HCT116 (cell line): ENCODE results near the gene SNN. TPM values are rescaled to one million over a fixed set of nuclear protein-coding genes. Genes with fewer than 3 reads are reported as not detected.

Experiments
- ATAC-seq: fragments of 200-7000 bp; cut with Tn5 transposase; 2 replicates; pipeline ENCODE4 v1.9.1; 2020; ENCODE audit warnings: mild to moderate bottlenecking, moderate library complexity
- BruUV-seq: library from RNA; stranded (reverse); fragments of 400-500 nt; replicated peaks from 2 replicates; lab custom pipeline; 2021; lab: Mats Ljungman, UMichigan
- CTCF ChIA-PET: fragments of 300-600 bp; sonication (Branson Sonifier 250); formaldehyde crosslinking; loops from one replicate; lab custom pipeline; 2021; ENCODE audit warnings: antibody characterized with exemption; lab: Charles Lee
- POLR2A ChIA-PET: fragments of 300-600, 350-600 bp; sonication (Branson Sonifier 250); formaldehyde crosslinking; loops from one replicate; lab custom pipeline; 2021; ENCODE audit warnings: antibody characterized with exemption; lab: Charles Lee
- RAD21 ChIA-PET, 2 experiments: fragments of 300-600 bp; sonication (Branson Sonifier 250); formaldehyde crosslinking; loops; one replicate each; lab custom pipeline; 2023; ENCODE audit warnings: low total read pairs in 2 of 2; ENCODE audit not compliant: uncharacterized antibody in 2 of 2, unreplicated experiment in 2 of 2, low non-redundant PET in 1 of 2; lab: Charles Lee
- DNase-seq: peaks from one replicate; pipeline ENCODE4 v3.0.0-alpha.2; 2010; ENCODE audit warnings: low read depth, low spot score
- H2AFZ ChIP-seq: fragments of 200-600 bp; shearing (Covaris generic), sonication (generic); 2 replicates; pipeline ENCODE4 v1.6.1; 2017; ENCODE audit warnings: low read depth, mixed run types, mixed read lengths, antibody characterized with exemption, low read length; ENCODE audit not compliant: poor library complexity, severe bottlenecking
- H3K27ac ChIP-seq: 2 replicates; pipeline ENCODE4 v1.5.1; 2012; ENCODE audit warnings: low read depth, low read length
- H3K27me3 ChIP-seq: fragments of 200-600 bp; sonication (generic); 2 replicates; pipeline ENCODE4 v1.6.1; 2016; ENCODE audit warnings: mixed run types, low read length, mixed read lengths; ENCODE audit not compliant: insufficient read depth
- H3K36me3 ChIP-seq, 2 experiments: fragments of 200-500 bp in 1 of 2; fragments of 200-600 bp in 1 of 2; sonication (Bioruptor generic) in 1 of 2; sonication (generic) in 1 of 2; 2 replicates each; pipeline versions ENCODE4 v1.5.1 to v1.6.1; 2014 to 2016; ENCODE audit warnings: low read length in 2 of 2, inconsistent platforms in 1 of 2, mixed read lengths in 1 of 2, mixed run types in 1 of 2; ENCODE audit not compliant: insufficient read depth in 2 of 2, control insufficient read depth in 1 of 2
- H3K4me1 ChIP-seq, 2 experiments: fragments of 200-600 bp in 1 of 2; sonication (generic) in 1 of 2; 2 replicates each; pipeline versions ENCODE4 v1.5.1 to v1.6.1; 2012 to 2017; ENCODE audit warnings: low read length in 2 of 2, inconsistent platforms in 1 of 2, mild to moderate bottlenecking in 1 of 2, mixed read lengths in 1 of 2, mixed run types in 1 of 2, moderate library complexity in 1 of 2; ENCODE audit not compliant: insufficient read depth in 2 of 2, control insufficient read depth in 1 of 2
- H3K4me2 ChIP-seq: fragments of 200-600 bp; sonication (generic); 2 replicates; pipeline ENCODE4 v1.6.1; 2017; ENCODE audit warnings: mixed run types, low read length, mixed read lengths
- H3K4me3 ChIP-seq, 2 experiments: fragments of 200-600 bp in 1 of 2; sonication (generic) in 1 of 2; replicated peaks in 1 of 2; 2 replicates each; pipeline ENCODE4 v1.5.1; 2011 to 2016; ENCODE audit warnings: low read length in 2 of 2, control low read depth in 1 of 2, low read depth in 1 of 2, mild to moderate bottlenecking in 1 of 2, mixed read lengths in 1 of 2, mixed run types in 1 of 2
- H3K79me2 ChIP-seq: fragments of 200-600 bp; sonication (generic); 2 replicates; pipeline ENCODE4 v1.6.1; 2017; ENCODE audit warnings: mild to moderate bottlenecking, mixed run types, low read length, moderate library complexity, mixed read lengths; ENCODE audit not compliant: insufficient read depth
- H3K9ac ChIP-seq: fragments of 200-600 bp; sonication (generic); 2 replicates; pipeline ENCODE4 v1.6.1; 2016; ENCODE audit warnings: low read length, mixed read lengths
- H3K9me2 ChIP-seq: fragments of 200-600 bp; sonication (generic), shearing (Covaris generic); 2 replicates; pipeline ENCODE4 v1.6.1; 2017; ENCODE audit warnings: mixed run types, mild to moderate bottlenecking, moderate library complexity; ENCODE audit not compliant: insufficient read depth
- H3K9me3 ChIP-seq, 2 experiments: fragments of 200-500 bp in 1 of 2; fragments of 200-600 bp in 1 of 2; sonication (Bioruptor generic) in 1 of 2; sonication (generic) in 1 of 2; 2 replicates each; pipeline ENCODE4 v1.6.1; 2014 to 2017; ENCODE audit warnings: low read length in 2 of 2, mixed read lengths in 2 of 2, inconsistent platforms in 1 of 2, low read depth in 1 of 2, mild to moderate bottlenecking in 1 of 2, mixed run types in 1 of 2, moderate library complexity in 1 of 2; ENCODE audit not compliant: control insufficient read depth in 1 of 2, insufficient read depth in 1 of 2
- H4K20me1 ChIP-seq: fragments of 200-600 bp; sonication (generic), shearing (Covaris generic); 2 replicates; pipeline ENCODE4 v1.6.1; 2017; ENCODE audit warnings: mixed run types, mild to moderate bottlenecking, moderate library complexity; ENCODE audit not compliant: insufficient read depth
- CBX3 ChIP-seq: IDR thresholded peaks from 2 replicates; pipeline ENCODE4 v1.6.1; 2012; ENCODE audit warnings: low read depth
- CEBPB ChIP-seq: IDR thresholded peaks from 2 replicates; pipeline ENCODE4 v1.6.1; 2012; ENCODE audit warnings: low read depth
- CTCF ChIP-seq, 3 experiments: fragments of 200-600 bp in 1 of 3; sonication (generic) in 1 of 3; IDR thresholded peaks in 2 of 3; conservative IDR thresholded peaks in 1 of 3; 2 replicates each; pipeline ENCODE4 v1.5.1; 2012 to 2017; ENCODE audit warnings: low read depth in 2 of 3, low read length in 2 of 3, antibody characterized with exemption in 1 of 3, borderline replicate concordance in 1 of 3, control low read depth in 1 of 3, mild to moderate bottlenecking in 1 of 3, mixed read lengths in 1 of 3, mixed run types in 1 of 3, moderate library complexity in 1 of 3; ENCODE audit not compliant: insufficient read depth in 1 of 3
- EGR1 ChIP-seq: IDR thresholded peaks from 2 replicates; pipeline ENCODE4 v1.6.1; 2012; ENCODE audit warnings: low read depth
- EZH2 ChIP-seq: fragments of 200-600 bp; sonication (generic); IDR thresholded peaks from 2 replicates; pipeline ENCODE4 v1.6.1; 2017; ENCODE audit warnings: antibody characterized with exemption, mixed run types
- EZH2phosphoT487 ChIP-seq: fragments of 200-600 bp; IDR thresholded peaks from 2 replicates; pipeline ENCODE4 v1.6.1; 2018; ENCODE audit warnings: antibody characterized with exemption, borderline replicate concordance
- FOSL1 ChIP-seq: IDR thresholded peaks from 2 replicates; pipeline ENCODE4 v1.6.1; 2012; ENCODE audit warnings: low read depth
- JUND ChIP-seq: IDR thresholded peaks from 2 replicates; pipeline ENCODE4 v1.6.1; 2012
- MAX ChIP-seq: IDR thresholded peaks from 2 replicates; pipeline ENCODE4 v1.6.1; 2012
- POLR2A ChIP-seq: IDR thresholded peaks from 2 replicates; pipeline ENCODE4 v1.7.0; 2011; ENCODE audit warnings: borderline replicate concordance; ENCODE audit not compliant: insufficient read depth, insufficient read length; ENCODE audit errors: extremely low read depth
- POLR2AphosphoS5 ChIP-seq: IDR thresholded peaks from 2 replicates; pipeline ENCODE4 v1.6.1; 2011; ENCODE audit warnings: mild to moderate bottlenecking, low read depth, low read length, moderate library complexity
- REST ChIP-seq: IDR thresholded peaks from 2 replicates; pipeline ENCODE4 v1.6.1; 2012; ENCODE audit warnings: low read depth
- SIN3A ChIP-seq: IDR thresholded peaks from 2 replicates; pipeline ENCODE4 v1.6.1; 2012; ENCODE audit warnings: low read depth
- SP1 ChIP-seq: IDR thresholded peaks from 2 replicates; pipeline ENCODE4 v1.6.1; 2012; ENCODE audit warnings: low read depth
- SRF ChIP-seq: IDR thresholded peaks from 2 replicates; pipeline ENCODE4 v1.6.1; 2012; ENCODE audit warnings: low read depth
- TCF7L2 ChIP-seq: IDR thresholded peaks from 2 replicates; pipeline ENCODE4 v1.7.0; 2011; ENCODE audit warnings: borderline replicate concordance, inconsistent platforms; ENCODE audit not compliant: insufficient read depth, insufficient read length; ENCODE audit errors: extremely low read depth
- YY1 ChIP-seq: IDR thresholded peaks from 2 replicates; pipeline ENCODE4 v1.6.1; 2011; ENCODE audit warnings: low read length, low read depth, moderate library complexity, mild to moderate bottlenecking; ENCODE audit not compliant: insufficient replicate concordance; ENCODE audit errors: extremely low read depth
- ZBTB33 ChIP-seq: IDR thresholded peaks from 2 replicates; pipeline ENCODE4 v1.6.1; 2011; ENCODE audit warnings: mild to moderate bottlenecking, low read length, moderate library complexity; ENCODE audit not compliant: insufficient replicate concordance; ENCODE audit errors: extremely low read depth
- ZFX ChIP-seq: fragments of 450-650 bp; IDR thresholded peaks from 2 replicates; pipeline ENCODE4 v1.6.1; 2017
- intact Hi-C: fragments of 100-400 bp; cut with micrococcal nuclease; formaldehyde crosslinking; loops from 2 replicates; pipeline ENCODE4 v1.10.0; 2022
- total RNA-seq: library from RNA; stranded (reverse); gene quantifications from one replicate; pipeline ENCODE4 v1.2.1, GENCODE V29; 2021; ENCODE audit not compliant: unreplicated experiment

The SNN gene
- total RNA-seq, 1 experiment from 2014 or later = 12.2 TPM

GRCh38 chr16:11621920-11622651, 46.2 kb upstream of the SNN start (continued):
- no peak for TF ChIP-seq SRF
- no peak for TF ChIP-seq CTCF (IDR thresholded peaks at IDR 0.05 in 2 of 3, conservative IDR thresholded peaks at IDR 0.05 in 1 of 3; ENCODE audit: borderline replicate concordance in 1 of 3, insufficient read depth in 1 of 3, low read depth in 2 of 3, low read length in 2 of 3)
- TF ChIP-seq EZH2 = no peak
- no peak for TF ChIP-seq YY1
- no peak for TF ChIP-seq EZH2phosphoT487
- TF ChIP-seq, all 23 proteins: peak for 0

- H3K9ac ChIP-seq = no peak overlapping the region
- no peaks in the 10 kb centered on the region; a peak in 1 of 4 replicates for H3K9me3 ChIP-seq
- H3K4me2 ChIP-seq = no peak overlapping the region
- no TSS peak for BruUV-seq
- no peak overlapping the region for H2AFZ ChIP-seq
- ChIA-PET POLR2A (no interaction called here), CTCF (no interaction called here), RAD21 (no interaction called here)
- no peak overlapping the region for H3K4me3 ChIP-seq
- DNase-seq (no peak), ATAC-seq (no peak)
- H3K79me2 ChIP-seq = no peaks in the 10 kb centered on the region
- no peaks in the 10 kb centered on the region for H3K27me3 ChIP-seq
- intact Hi-C loops = no loop called here
- TF ChIP-seq MAX (no peak), SIN3A (no peak), EZH2phosphoT487 (no peak), ZBTB33 (no peak), EGR1 (no peak), CEBPB (no peak), EZH2 (no peak), POLR2AphosphoS5 (no peak), POLR2A (no peak), ZFX (no peak), TCF7L2 (no peak), REST (no peak), FOSL1 (no peak), CBX3 (no peak), SP1 (no peak), JUND (no peak)
- H3K27ac ChIP-seq = no peak overlapping the region
- no peaks in the 10 kb centered on the region for H3K36me3 ChIP-seq
- peaks cover 16 to 28% of the 10 kb centered on the region in 2 experiments for H3K4me1 ChIP-seq
- H4K20me1 ChIP-seq = no peaks in the 10 kb centered on the region
- H3K9me2 ChIP-seq = no peaks in the 10 kb centered on the region
Observed at GRCh38 chr16:11624205-11624604, 44.0 kb upstream of the SNN start.
